ENCODE results near the gene NUDCD2. TPM values are rescaled to one million over a fixed set of nuclear protein-coding genes. Genes with fewer than 3 reads are reported as not detected.

Gene NUDCD2
- total RNA-seq, 2 donors from 2014 or later = 8.0 to 8.6 TPM

DNA sequence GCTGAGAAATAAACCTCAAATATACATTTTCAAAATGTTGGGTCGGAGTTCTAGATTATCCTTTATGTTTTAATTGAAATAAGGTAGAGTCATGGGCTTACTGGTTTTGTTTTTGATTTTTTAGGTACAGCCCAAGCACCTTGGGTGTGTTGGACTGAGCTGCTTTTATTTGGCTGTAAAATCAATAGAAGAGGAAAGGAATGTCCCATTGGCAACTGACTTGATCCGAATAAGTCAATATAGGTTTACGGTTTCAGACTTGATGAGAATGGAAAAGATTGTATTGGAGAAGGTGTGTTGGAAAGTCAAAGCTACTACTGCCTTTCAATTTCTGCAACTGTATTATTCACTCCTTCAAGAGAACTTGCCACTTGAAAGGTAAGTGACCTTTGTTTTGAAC, 18.9 kb downstream of the NUDCD2 start:
- WGBS = 59% methylated on average over 3 of the region's 3 CpGs
- peak overlapping the region in 1 of 2 donors; percentile 62 for H3K27ac ChIP-seq
- no peaks in the 10 kb centered on the region for H3K27me3 ChIP-seq (replicated peaks; ENCODE audit: insufficient read depth)
- H3K4me3 ChIP-seq = no peak overlapping the region
- intact Hi-C loops (cut with DNase I) = no loop called here
- H3K36me3 ChIP-seq = no peaks in the 10 kb centered on the region
- peak; percentile 59 for TF ChIP-seq POLR2AphosphoS5 (IDR thresholded peaks at IDR 0.05)
- TF ChIP-seq, protein P1, sequence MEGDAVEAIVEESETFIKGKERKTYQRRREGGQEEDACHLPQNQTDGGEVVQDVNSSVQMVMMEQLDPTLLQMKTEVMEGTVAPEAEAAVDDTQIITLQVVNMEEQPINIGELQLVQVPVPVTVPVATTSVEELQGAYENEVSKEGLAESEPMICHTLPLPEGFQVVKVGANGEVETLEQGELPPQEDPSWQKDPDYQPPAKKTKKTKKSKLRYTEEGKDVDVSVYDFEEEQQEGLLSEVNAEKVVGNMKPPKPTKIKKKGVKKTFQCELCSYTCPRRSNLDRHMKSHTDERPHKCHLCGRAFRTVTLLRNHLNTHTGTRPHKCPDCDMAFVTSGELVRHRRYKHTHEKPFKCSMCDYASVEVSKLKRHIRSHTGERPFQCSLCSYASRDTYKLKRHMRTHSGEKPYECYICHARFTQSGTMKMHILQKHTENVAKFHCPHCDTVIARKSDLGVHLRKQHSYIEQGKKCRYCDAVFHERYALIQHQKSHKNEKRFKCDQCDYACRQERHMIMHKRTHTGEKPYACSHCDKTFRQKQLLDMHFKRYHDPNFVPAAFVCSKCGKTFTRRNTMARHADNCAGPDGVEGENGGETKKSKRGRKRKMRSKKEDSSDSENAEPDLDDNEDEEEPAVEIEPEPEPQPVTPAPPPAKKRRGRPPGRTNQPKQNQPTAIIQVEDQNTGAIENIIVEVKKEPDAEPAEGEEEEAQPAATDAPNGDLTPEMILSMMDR (IDR thresholded peaks at IDR 0.05) = no peak
- no peaks in the 10 kb centered on the region for H3K9me3 ChIP-seq
- H3K4me1 ChIP-seq (replicated peaks) = peaks cover 4% of the 10 kb centered on the region
- DNase-seq (ENCODE audit: low spot score) = no peak

DNA sequence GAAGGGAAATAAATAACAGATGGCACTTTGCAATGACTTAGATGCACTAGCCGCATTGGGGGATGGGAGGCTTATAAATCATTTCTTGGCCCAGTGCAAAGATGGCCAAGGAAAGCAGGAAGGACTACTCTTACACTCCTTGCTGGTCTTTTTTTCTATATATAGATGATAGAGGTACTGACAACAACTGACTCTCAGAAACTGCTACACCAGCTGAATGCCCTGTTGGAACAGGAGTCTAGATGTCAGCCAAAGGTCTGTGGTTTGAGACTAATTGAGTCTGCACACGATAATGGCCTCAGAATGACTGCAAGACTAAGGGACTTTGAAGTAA, 20.8 kb downstream of the NUDCD2 start:
- Histone ChIP-seq H3K4me1 (replicated peaks) (peaks cover 4% of the 10 kb centered on the region), H3K27ac (peak overlapping the region in 1 of 2 donors; percentile 62), H3K9me3 (no peaks in the 10 kb centered on the region), H3K4me3 (peak overlapping the region in 1 of 2 donors; percentile 92), H3K36me3 (no peaks in the 10 kb centered on the region), H3K27me3 (replicated peaks; ENCODE audit: insufficient read depth) (no peaks in the 10 kb centered on the region)
- TF ChIP-seq POLR2AphosphoS5 (IDR thresholded peaks at IDR 0.05) (no peak), POLR2A (IDR thresholded peaks at IDR 0.05) (no peak)
- TF ChIP-seq, protein P1 (IDR thresholded peaks at IDR 0.05) = no peak
- intact Hi-C loops (cut with DNase I) = no loop called here
- DNase-seq (ENCODE audit: low spot score) = no peak
- 39% methylated on average over 2 of the region's 2 CpGs for WGBS

- DNase-seq (ENCODE audit: low spot score) = peak; percentile 96
- H3K9me3 ChIP-seq = no peaks in the 10 kb centered on the region
- intact Hi-C loops (cut with DNase I) = loop anchor here (2.0 kb wide), 1 partner anchor 67 kb away; the partner anchor contains the start of gene MAT2B
- TF ChIP-seq, protein P1 (IDR thresholded peaks at IDR 0.05) = no peak
- TF ChIP-seq POLR2A (IDR thresholded peaks at IDR 0.05) (peak; percentile 76), POLR2AphosphoS5 (IDR thresholded peaks at IDR 0.05) (peak; percentile 89)
- H3K36me3 ChIP-seq = no peaks in the 10 kb centered on the region
- H3K27me3 ChIP-seq (replicated peaks; ENCODE audit: insufficient read depth) = no peaks in the 10 kb centered on the region
- WGBS = under 1% methylated on average over 38 of the region's 51 CpGs
- peaks cover 4% of the 10 kb centered on the region for H3K4me1 ChIP-seq (replicated peaks)
- H3K27ac ChIP-seq = peak within 1 kb of the TSS; percentile 91 to 93
- peak within 1 kb of the TSS; percentile 77 to 92 for H3K4me3 ChIP-seq
Observed at GRCh38 chr5:163437309-163438182, 22.4 kb downstream of the NUDCD2 start, which contains the start of gene CCNG1. Gene CCNG1 (plus strand): TSS chr5:163437595. CDS start chr5:163439257, 1,662 bp downstream.

- 1% methylated on average over 6 of the region's 6 CpGs for WGBS
- Histone ChIP-seq H3K27me3 (replicated peaks; ENCODE audit: insufficient read depth) (no peaks in the 10 kb centered on the region), H3K27ac (peak overlapping the region; percentile 91 to 93), H3K36me3 (no peaks in the 10 kb centered on the region), H3K4me1 (replicated peaks) (peaks cover 4% of the 10 kb centered on the region), H3K9me3 (no peaks in the 10 kb centered on the region), H3K4me3 (peak overlapping the region; percentile 77 to 92)
- no peak for DNase-seq (ENCODE audit: low spot score)
- intact Hi-C loops (cut with DNase I) = loop anchor here (2.0 kb wide), 1 partner anchor 68 kb away; the partner anchor contains the start of gene MAT2B
- TF ChIP-seq POLR2AphosphoS5 (IDR thresholded peaks at IDR 0.05) (no peak), POLR2A (IDR thresholded peaks at IDR 0.05) (no peak)
- TF ChIP-seq, protein P1 (IDR thresholded peaks at IDR 0.05) = no peak
Observed at GRCh38 chr5:163437011-163437308, 22.9 kb downstream of the NUDCD2 start.

- peak overlapping the region; percentile 91 to 93 for H3K27ac ChIP-seq
Observed at GRCh38 chr5:163436515-163436914, 23.4 kb downstream of the NUDCD2 start.

More at GRCh38 chr5:163436515-163436914, 23.4 kb downstream of the NUDCD2 start:
- no peak overlapping the region for H3K4me3 ChIP-seq
- DNase-seq (ENCODE audit: low spot score) = no peak
- H3K9me3 ChIP-seq = no peaks in the 10 kb centered on the region
- H3K27me3 ChIP-seq (replicated peaks; ENCODE audit: insufficient read depth) = no peaks in the 10 kb centered on the region
- intact Hi-C loops (cut with DNase I) = loop anchor here (2.0 kb wide), 1 partner anchor 68 kb away; the partner anchor contains the start of gene MAT2B
- no peaks in the 10 kb centered on the region for H3K36me3 ChIP-seq
- no peak for TF ChIP-seq POLR2A (IDR thresholded peaks at IDR 0.05)
- no peak for TF ChIP-seq POLR2AphosphoS5 (IDR thresholded peaks at IDR 0.05)
- TF ChIP-seq, protein P1 (IDR thresholded peaks at IDR 0.05) = no peak
- H3K4me1 ChIP-seq (replicated peaks) = peaks cover 4% of the 10 kb centered on the region
- 83% methylated on average over 4 of the region's 4 CpGs for WGBS
